Activated naive CD8-positive, alpha-beta T cell treated with anti-CD3 and anti-CD28 coated beads, Interleukin-2, amount 10 ng/mL, durations not matched to agents 7 days and 5 days (primary cell): ENCODE results near the gene DNAJC13. TPM values are rescaled to one million over a fixed set of nuclear protein-coding genes. Genes with fewer than 3 reads are reported as not detected.

Source experiments
- ATAC-seq: fragments of 150-1000 bp; cut with Tn5 transposase; one replicate; pipeline ENCODE4 v1.10.0; 2021; ENCODE audit warnings: low read depth, moderate library complexity
- POLR2A ChIA-PET: fragments of 350-600 bp; sonication (Branson Sonifier 250); formaldehyde crosslinking; loops from one replicate; lab custom pipeline; 2021; ENCODE audit warnings: antibody characterized with exemption; lab: Charles Lee
- DNase-seq: peaks from one replicate; pipeline ENCODE4 v3.0.0; 2021
- H3K27ac Mint-ChIP-seq: one replicate; pipeline ENCODE4 v1.8.0; 2022; ENCODE audit warnings: mild to moderate bottlenecking, mixed read lengths
- H3K27me3 Mint-ChIP-seq: one replicate; pipeline ENCODE4 v1.8.0; 2022; ENCODE audit warnings: mild to moderate bottlenecking, moderate library complexity, mixed read lengths
- H3K36me3 Mint-ChIP-seq: one replicate; pipeline ENCODE4 v1.8.0; 2021; ENCODE audit warnings: mild to moderate bottlenecking, mixed read lengths
- H3K4me1 Mint-ChIP-seq: one replicate; pipeline ENCODE4 v1.8.0; 2021; ENCODE audit warnings: mixed read lengths
- H3K4me3 Mint-ChIP-seq: one replicate; pipeline ENCODE4 v1.8.0; 2022; ENCODE audit warnings: mild to moderate bottlenecking, moderate library complexity, mixed read lengths
- H3K9me3 Mint-ChIP-seq: one replicate; pipeline ENCODE4 v1.8.0; 2021; ENCODE audit warnings: mixed read lengths
- total RNA-seq, 2 experiments: library from RNA; stranded (reverse); gene quantifications; one replicate each; pipeline ENCODE4 v1.2.3, GENCODE V29; 2021

DNAJC13 gene
- total RNA-seq, 2 experiments from 2014 or later = 38.5 to 40.4 TPM

- H3K27ac Mint-ChIP-seq = no peak overlapping the region
- no peak for DNase-seq
- H3K4me3 Mint-ChIP-seq = no peak overlapping the region
- H3K9me3 Mint-ChIP-seq = no peaks in the 10 kb centered on the region
- no peaks in the 10 kb centered on the region for H3K27me3 Mint-ChIP-seq
- H3K4me1 Mint-ChIP-seq = no peaks in the 10 kb centered on the region
- peaks cover 32% of the 10 kb centered on the region for H3K36me3 Mint-ChIP-seq
- ATAC-seq = no peak
- POLR2A ChIA-PET = no interaction called here
These were observed 39.3 kb downstream of the DNAJC13 start for GRCh38 chr3:132456571-132456970.

- no peak for ATAC-seq
These were observed 40.0 kb downstream of the DNAJC13 start for GRCh38 chr3:132457286-132457685.

DNA sequence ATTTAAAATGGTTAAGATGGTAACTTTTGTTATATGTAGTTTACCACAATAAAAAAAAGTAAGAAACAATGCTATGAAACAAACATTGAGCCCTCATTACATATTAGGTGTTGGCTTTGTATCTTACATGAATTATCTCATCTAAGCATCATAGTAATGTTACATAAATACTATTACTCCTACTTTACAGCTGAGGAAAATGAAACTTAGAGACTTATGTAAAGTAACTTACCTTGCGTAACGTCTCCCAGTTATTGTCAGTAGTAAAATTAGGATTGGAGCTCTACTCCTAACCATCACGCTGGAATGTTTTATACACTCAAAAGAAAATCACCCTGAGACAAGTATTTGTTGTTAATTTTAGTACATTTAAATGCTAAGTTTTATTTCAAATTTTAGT, 42.2 kb downstream of the DNAJC13 start:
- Mint-ChIP-seq H3K4me3 (no peak overlapping the region), H3K27ac (no peak overlapping the region), H3K4me1 (no peaks in the 10 kb centered on the region), H3K27me3 (no peaks in the 10 kb centered on the region), H3K36me3 (peaks cover 33% of the 10 kb centered on the region), H3K9me3 (no peaks in the 10 kb centered on the region)
- DNase-seq (no peak), ATAC-seq (no peak)
- POLR2A ChIA-PET = no interaction called here

More at GRCh38 chr3:132457286-132457685, 40.0 kb downstream of the DNAJC13 start:
- Mint-ChIP-seq H3K27ac (no peak overlapping the region), H3K27me3 (no peaks in the 10 kb centered on the region), H3K4me1 (no peaks in the 10 kb centered on the region), H3K36me3 (peaks cover 32% of the 10 kb centered on the region), H3K4me3 (no peak overlapping the region), H3K9me3 (no peaks in the 10 kb centered on the region)
- POLR2A ChIA-PET = no interaction called here
- DNase-seq = no peak

- Mint-ChIP-seq H3K27me3 (no peaks in the 10 kb centered on the region), H3K36me3 (peaks cover 22% of the 10 kb centered on the region), H3K4me1 (no peaks in the 10 kb centered on the region), H3K27ac (no peak overlapping the region), H3K4me3 (no peak overlapping the region), H3K9me3 (no peaks in the 10 kb centered on the region)
- DNase-seq (no peak), ATAC-seq (no peak)
- POLR2A ChIA-PET = no interaction called here
These were observed 44.2 kb downstream of the DNAJC13 start for GRCh38 chr3:132461544-132461943.

DNA sequence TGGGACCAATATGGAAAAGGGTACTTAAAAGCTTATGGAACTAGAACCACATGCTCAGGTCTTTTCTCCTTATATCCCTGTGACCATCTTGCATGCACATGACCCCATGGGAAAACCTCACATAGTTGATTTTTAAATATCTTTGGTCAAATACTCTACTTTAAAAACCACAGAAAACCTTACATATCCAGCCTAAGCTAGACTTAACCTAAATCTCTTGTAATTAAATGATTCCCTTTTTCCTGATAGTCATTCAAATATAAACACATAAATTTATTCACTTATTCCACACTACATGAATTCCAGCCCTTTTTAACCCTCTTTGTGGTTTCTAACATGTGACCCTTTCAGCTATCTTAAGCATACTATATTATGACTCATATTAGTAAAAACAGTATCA, 46.8 kb downstream of the DNAJC13 start:
- H3K36me3 Mint-ChIP-seq = peaks cover 27% of the 10 kb centered on the region

GRCh38 chr3:132469326-132469725, 52.0 kb downstream of the DNAJC13 start:
- no peak overlapping the region for H3K4me3 Mint-ChIP-seq
- ATAC-seq (no peak), DNase-seq (no peak)
- H3K27ac Mint-ChIP-seq = no peak overlapping the region
- H3K36me3 Mint-ChIP-seq = peaks cover 19% of the 10 kb centered on the region
- no peaks in the 10 kb centered on the region for H3K9me3 Mint-ChIP-seq
- no peaks in the 10 kb centered on the region for H3K27me3 Mint-ChIP-seq
- POLR2A ChIA-PET = no interaction called here
- no peaks in the 10 kb centered on the region for H3K4me1 Mint-ChIP-seq

More for the DNA sequence above, 46.8 kb downstream of the DNAJC13 start:
- Mint-ChIP-seq H3K4me3 (no peak overlapping the region), H3K4me1 (no peaks in the 10 kb centered on the region), H3K9me3 (no peaks in the 10 kb centered on the region), H3K27me3 (no peaks in the 10 kb centered on the region), H3K27ac (no peak overlapping the region)
- no peak for DNase-seq
- ATAC-seq = no peak
- POLR2A ChIA-PET = no interaction called here

GRCh38 chr3:132486099-132486498, 68.8 kb downstream of the DNAJC13 start:
- ATAC-seq (no peak), DNase-seq (no peak)
- H3K27me3 Mint-ChIP-seq = no peaks in the 10 kb centered on the region
- peaks cover 18% of the 10 kb centered on the region for H3K36me3 Mint-ChIP-seq
- H3K4me1 Mint-ChIP-seq = peaks cover 6% of the 10 kb centered on the region
- H3K9me3 Mint-ChIP-seq = no peaks in the 10 kb centered on the region
- peak overlapping the region; percentile 30 for H3K27ac Mint-ChIP-seq
- H3K4me3 Mint-ChIP-seq = no peak overlapping the region
- POLR2A ChIA-PET = no interaction called here

- no peak overlapping the region for H3K4me3 Mint-ChIP-seq
- no peaks in the 10 kb centered on the region for H3K9me3 Mint-ChIP-seq
- POLR2A ChIA-PET = no interaction called here
- DNase-seq = no peak
- peaks cover 18% of the 10 kb centered on the region for H3K36me3 Mint-ChIP-seq
- H3K27ac Mint-ChIP-seq = no peak overlapping the region
- ATAC-seq = no peak
- H3K27me3 Mint-ChIP-seq = no peaks in the 10 kb centered on the region
- H3K4me1 Mint-ChIP-seq = peaks cover 6% of the 10 kb centered on the region
These were observed 70.8 kb downstream of the DNAJC13 start for GRCh38 chr3:132488151-132488550.

- Mint-ChIP-seq H3K27me3 (no peaks in the 10 kb centered on the region), H3K36me3 (peaks cover 26% of the 10 kb centered on the region), H3K27ac (no peak overlapping the region), H3K4me3 (no peak overlapping the region), H3K9me3 (no peaks in the 10 kb centered on the region), H3K4me1 (no peaks in the 10 kb centered on the region)
- DNase-seq = no peak
- no peak for ATAC-seq
- POLR2A ChIA-PET = no interaction called here
These were observed 81.8 kb downstream of the DNAJC13 start for GRCh38 chr3:132499071-132499470.

- H3K27ac Mint-ChIP-seq = no peak overlapping the region
- H3K27me3 Mint-ChIP-seq = no peaks in the 10 kb centered on the region
- peaks cover 29% of the 10 kb centered on the region for H3K36me3 Mint-ChIP-seq
- ATAC-seq = no peak
- no peak overlapping the region for H3K4me3 Mint-ChIP-seq
- POLR2A ChIA-PET = no interaction called here
- DNase-seq = no peak
- no peaks in the 10 kb centered on the region for H3K4me1 Mint-ChIP-seq
- no peaks in the 10 kb centered on the region for H3K9me3 Mint-ChIP-seq
These were observed 86.3 kb downstream of the DNAJC13 start for GRCh38 chr3:132503559-132503958.

GRCh38 chr3:132504375-132504933, 87.2 kb downstream of the DNAJC13 start:
- no peaks in the 10 kb centered on the region for H3K27me3 Mint-ChIP-seq
- POLR2A ChIA-PET = no interaction called here
- H3K27ac Mint-ChIP-seq = no peak overlapping the region
- peaks cover 3% of the 10 kb centered on the region for H3K4me1 Mint-ChIP-seq
- no peaks in the 10 kb centered on the region for H3K9me3 Mint-ChIP-seq
- no peak overlapping the region for H3K4me3 Mint-ChIP-seq
- DNase-seq (no peak), ATAC-seq (no peak)
- H3K36me3 Mint-ChIP-seq = peaks cover 36% of the 10 kb centered on the region

DNA sequence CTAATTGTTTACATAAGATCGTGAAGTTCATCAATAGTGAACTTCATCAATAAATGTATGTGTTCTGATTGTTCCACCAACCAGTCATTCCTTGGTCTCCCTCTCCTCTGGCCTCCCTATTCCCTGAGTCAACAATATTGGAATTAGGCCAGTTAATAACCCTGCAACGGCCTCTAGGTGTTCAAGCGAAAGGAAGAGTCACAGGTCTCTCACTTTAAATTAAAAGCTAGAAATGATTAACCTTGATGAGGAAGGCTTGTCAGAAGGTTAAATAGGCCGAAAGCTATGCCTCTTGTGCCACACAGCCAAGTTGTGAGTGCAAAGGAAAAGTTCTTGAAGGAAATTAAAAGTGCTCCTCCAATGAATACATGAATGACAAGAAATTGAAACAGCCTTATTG, 90.4 kb downstream of the DNAJC13 start:
- no peak for ATAC-seq
- peaks cover 38% of the 10 kb centered on the region for H3K36me3 Mint-ChIP-seq
- POLR2A ChIA-PET = no interaction called here
- H3K9me3 Mint-ChIP-seq = no peaks in the 10 kb centered on the region
- H3K27ac Mint-ChIP-seq = no peak overlapping the region
- no peak overlapping the region for H3K4me3 Mint-ChIP-seq
- no peaks in the 10 kb centered on the region for H3K27me3 Mint-ChIP-seq
- H3K4me1 Mint-ChIP-seq = peaks cover 4% of the 10 kb centered on the region
- no peak for DNase-seq

DNA sequence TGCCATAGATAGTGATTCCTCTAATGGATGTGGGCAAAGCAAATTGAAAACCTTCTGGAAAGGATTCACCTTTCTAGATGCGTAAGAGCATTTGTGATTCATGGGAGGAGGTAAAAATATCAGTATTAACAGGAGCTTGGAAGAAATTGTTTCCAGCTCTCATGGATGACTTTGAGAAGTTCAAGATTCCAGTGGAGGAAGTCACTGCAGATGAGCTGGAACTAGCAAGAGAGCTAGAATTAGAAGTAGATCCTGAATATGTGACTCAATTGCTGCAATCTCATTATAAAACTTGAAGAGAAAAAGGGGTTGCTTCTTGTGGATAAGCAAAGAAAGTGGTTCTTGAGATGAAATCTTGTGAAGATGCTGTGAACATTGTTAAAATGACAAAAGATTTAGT, 91.8 kb downstream of the DNAJC13 start:
- Mint-ChIP-seq H3K27me3 (no peaks in the 10 kb centered on the region), H3K4me1 (peaks cover 4% of the 10 kb centered on the region), H3K4me3 (no peak overlapping the region), H3K36me3 (peaks cover 38% of the 10 kb centered on the region), H3K27ac (no peak overlapping the region), H3K9me3 (no peaks in the 10 kb centered on the region)
- no peak for DNase-seq
- no peak for ATAC-seq
- POLR2A ChIA-PET = no interaction called here

- Mint-ChIP-seq H3K9me3 (no peaks in the 10 kb centered on the region), H3K36me3 (peaks cover 40% of the 10 kb centered on the region), H3K4me3 (no peak overlapping the region), H3K27ac (no peak overlapping the region), H3K27me3 (no peaks in the 10 kb centered on the region), H3K4me1 (peaks cover 4% of the 10 kb centered on the region)
- no peak for DNase-seq
- ATAC-seq = no peak
- POLR2A ChIA-PET = no interaction called here
These were observed 92.2 kb downstream of the DNAJC13 start for GRCh38 chr3:132509506-132509905.

DNA sequence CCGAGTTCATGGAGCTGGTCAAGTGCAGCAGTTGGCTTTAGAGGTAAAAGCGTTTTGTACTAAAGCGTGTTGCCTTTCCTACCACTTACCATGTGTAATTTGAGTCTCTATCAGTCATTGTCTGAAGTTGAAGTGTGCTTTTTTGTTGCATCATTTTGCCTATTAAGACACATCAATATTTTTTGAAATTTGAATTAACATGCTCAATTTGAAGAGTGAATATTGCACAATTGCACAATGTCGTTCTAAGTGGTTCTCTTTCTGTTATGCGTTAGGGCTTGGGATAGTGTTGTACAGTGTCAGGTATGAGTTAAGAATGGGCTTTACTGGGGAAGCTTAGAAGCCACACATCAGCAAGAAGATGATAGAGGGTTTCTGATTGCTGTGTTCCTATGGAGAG, 95.8 kb downstream of the DNAJC13 start:
- Mint-ChIP-seq H3K27ac (no peak overlapping the region), H3K4me3 (no peak overlapping the region), H3K36me3 (peaks cover 45% of the 10 kb centered on the region), H3K9me3 (no peaks in the 10 kb centered on the region), H3K4me1 (peaks cover 7% of the 10 kb centered on the region), H3K27me3 (no peaks in the 10 kb centered on the region)
- POLR2A ChIA-PET = no interaction called here
- ATAC-seq = no peak
- DNase-seq = no peak
